WI38 (cell line): ENCODE measurements around the gene GRIP2.

Experiments
- H3K4me3 ChIP-seq: 2 replicates; pipeline ENCODE4 v1.5.1; 2011; ENCODE audit warnings: low read depth, mild to moderate bottlenecking, control low read depth, low read length
- CTCF ChIP-seq: IDR thresholded peaks from 2 replicates; pipeline ENCODE4 v1.5.1; 2012; ENCODE audit warnings: low read depth, mild to moderate bottlenecking, control low read depth, low read length

GRIP2 gene

GRCh38 chr3:14561051-14561960 is 21.2 kb upstream of the GRIP2 start:
- no peak for TF ChIP-seq CTCF
- H3K4me3 ChIP-seq, result no peak overlapping the region

- no peak for TF ChIP-seq CTCF
- H3K4me3 ChIP-seq, result no peak overlapping the region
These were observed 20.0 kb upstream of the GRIP2 start for GRCh38 chr3:14560110-14560509.

- H3K4me3 ChIP-seq, result no peak overlapping the region
- no peak for TF ChIP-seq CTCF
These were observed 17.9 kb upstream of the GRIP2 start for GRCh38 chr3:14558029-14558428.

- H3K4me3 ChIP-seq, result no peak overlapping the region
- TF ChIP-seq CTCF, result no peak
These were observed 15.7 kb upstream of the GRIP2 start for GRCh38 chr3:14555835-14556234.

GRCh38 chr3:14554715-14555114 is 14.6 kb upstream of the GRIP2 start:
- no peak overlapping the region for H3K4me3 ChIP-seq
- no peak for TF ChIP-seq CTCF

GRCh38 chr3:14553871-14554270 is 13.7 kb upstream of the GRIP2 start:
- TF ChIP-seq CTCF, result no peak
- H3K4me3 ChIP-seq, result no peak overlapping the region

- H3K4me3 ChIP-seq, result no peak overlapping the region
- no peak for TF ChIP-seq CTCF
These were observed 12.6 kb upstream of the GRIP2 start for GRCh38 chr3:14552717-14553116.
